Fibroblast of upper back skin (primary cell): ENCODE data around the gene PPARG.

Experiments
- DNase-seq: peaks from one replicate; pipeline ENCODE4 v3.0.0-alpha.2; 2013

PPARG gene

GRCh38 chr3:12316253-12316652 lies 27.4 kb downstream of the PPARG start:
- no peak for DNase-seq

- DNase-seq = no peak
Measured at GRCh38 chr3:12316729-12317351, 28.0 kb downstream of the PPARG start.

GRCh38 chr3:12317914-12318313 lies 29.0 kb downstream of the PPARG start:
- DNase-seq = no peak

GRCh38 chr3:12318758-12319621 lies 30.1 kb downstream of the PPARG start:
- no peak for DNase-seq

GRCh38 chr3:12321015-12321414 lies 32.1 kb downstream of the PPARG start:
- DNase-seq = no peak

GRCh38 chr3:12323237-12323636 lies 34.4 kb downstream of the PPARG start:
- DNase-seq = no peak

GRCh38 chr3:12325586-12326515 lies 37.0 kb downstream of the PPARG start:
- no peak for DNase-seq

- DNase-seq = no peak
Measured at GRCh38 chr3:12327021-12327420, 38.2 kb downstream of the PPARG start.

- no peak for DNase-seq
Measured at GRCh38 chr3:12328132-12328836, 39.4 kb downstream of the PPARG start.

- no peak for DNase-seq
Measured at GRCh38 chr3:12328837-12329462, 40.1 kb downstream of the PPARG start.

GRCh38 chr3:12334786-12335185 lies 45.9 kb downstream of the PPARG start:
- DNase-seq = no peak

- DNase-seq = no peak
Measured at GRCh38 chr3:12335421-12335820, 46.6 kb downstream of the PPARG start.

- DNase-seq = no peak
Measured at GRCh38 chr3:12336099-12336498, 47.2 kb downstream of the PPARG start.

GRCh38 chr3:12338595-12339546 lies 50.0 kb downstream of the PPARG start:
- no peak for DNase-seq

GRCh38 chr3:12339701-12340480 lies 51.0 kb downstream of the PPARG start:
- DNase-seq = no peak

GRCh38 chr3:12340506-12340905 lies 51.6 kb downstream of the PPARG start:
- DNase-seq = no peak

GRCh38 chr3:12342151-12342550 lies 53.3 kb downstream of the PPARG start:
- no peak for DNase-seq

- no peak for DNase-seq
Measured at GRCh38 chr3:12343047-12343501, 54.2 kb downstream of the PPARG start.

- DNase-seq = peak; percentile 40
Measured at GRCh38 chr3:12345141-12345561, 56.3 kb downstream of the PPARG start.
